ENCODE data around the gene ANKRD6.

DNA sequence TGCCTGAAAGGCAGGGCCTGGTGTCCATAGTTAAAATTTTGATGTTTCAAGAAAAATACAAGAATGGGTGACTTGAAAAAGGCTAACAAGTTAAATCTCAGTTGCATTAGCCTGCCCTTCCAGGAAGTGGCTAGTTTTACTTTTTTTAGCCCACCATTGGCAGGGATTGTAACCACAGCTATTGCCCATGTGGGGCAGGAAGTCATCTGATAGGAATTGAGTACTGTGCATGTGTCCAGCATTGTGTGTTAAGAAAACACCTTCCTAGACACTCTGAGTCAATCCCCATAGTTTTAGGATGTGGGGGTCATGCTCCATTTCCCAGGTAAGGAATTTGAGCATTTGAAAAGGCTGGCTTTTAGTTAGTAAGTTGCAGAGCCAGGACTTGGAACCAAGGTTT lies 178.7 kb downstream of the ANKRD6 start:
- TF ChIP-seq, protein P1, sequence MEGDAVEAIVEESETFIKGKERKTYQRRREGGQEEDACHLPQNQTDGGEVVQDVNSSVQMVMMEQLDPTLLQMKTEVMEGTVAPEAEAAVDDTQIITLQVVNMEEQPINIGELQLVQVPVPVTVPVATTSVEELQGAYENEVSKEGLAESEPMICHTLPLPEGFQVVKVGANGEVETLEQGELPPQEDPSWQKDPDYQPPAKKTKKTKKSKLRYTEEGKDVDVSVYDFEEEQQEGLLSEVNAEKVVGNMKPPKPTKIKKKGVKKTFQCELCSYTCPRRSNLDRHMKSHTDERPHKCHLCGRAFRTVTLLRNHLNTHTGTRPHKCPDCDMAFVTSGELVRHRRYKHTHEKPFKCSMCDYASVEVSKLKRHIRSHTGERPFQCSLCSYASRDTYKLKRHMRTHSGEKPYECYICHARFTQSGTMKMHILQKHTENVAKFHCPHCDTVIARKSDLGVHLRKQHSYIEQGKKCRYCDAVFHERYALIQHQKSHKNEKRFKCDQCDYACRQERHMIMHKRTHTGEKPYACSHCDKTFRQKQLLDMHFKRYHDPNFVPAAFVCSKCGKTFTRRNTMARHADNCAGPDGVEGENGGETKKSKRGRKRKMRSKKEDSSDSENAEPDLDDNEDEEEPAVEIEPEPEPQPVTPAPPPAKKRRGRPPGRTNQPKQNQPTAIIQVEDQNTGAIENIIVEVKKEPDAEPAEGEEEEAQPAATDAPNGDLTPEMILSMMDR (IDR thresholded peaks at IDR 0.05; ENCODE audit: insufficient read depth, low read length, poor library complexity, severe bottlenecking): no peak
- no peak for TF ChIP-seq EZH2phosphoT487 (conservative IDR thresholded peaks at IDR 0.05; ENCODE audit: low read length)
